HG02885 (cell line): ENCODE results near the gene IL1A.

Experiments
- ATAC-seq: cut with Tn5 transposase; IDR thresholded peaks from one replicate; pipeline ENCODE4 v1.9.1; 2021; ENCODE audit warnings: mild to moderate bottlenecking; ENCODE audit not compliant: unreplicated experiment, poor library complexity

Gene IL1A

DNA sequence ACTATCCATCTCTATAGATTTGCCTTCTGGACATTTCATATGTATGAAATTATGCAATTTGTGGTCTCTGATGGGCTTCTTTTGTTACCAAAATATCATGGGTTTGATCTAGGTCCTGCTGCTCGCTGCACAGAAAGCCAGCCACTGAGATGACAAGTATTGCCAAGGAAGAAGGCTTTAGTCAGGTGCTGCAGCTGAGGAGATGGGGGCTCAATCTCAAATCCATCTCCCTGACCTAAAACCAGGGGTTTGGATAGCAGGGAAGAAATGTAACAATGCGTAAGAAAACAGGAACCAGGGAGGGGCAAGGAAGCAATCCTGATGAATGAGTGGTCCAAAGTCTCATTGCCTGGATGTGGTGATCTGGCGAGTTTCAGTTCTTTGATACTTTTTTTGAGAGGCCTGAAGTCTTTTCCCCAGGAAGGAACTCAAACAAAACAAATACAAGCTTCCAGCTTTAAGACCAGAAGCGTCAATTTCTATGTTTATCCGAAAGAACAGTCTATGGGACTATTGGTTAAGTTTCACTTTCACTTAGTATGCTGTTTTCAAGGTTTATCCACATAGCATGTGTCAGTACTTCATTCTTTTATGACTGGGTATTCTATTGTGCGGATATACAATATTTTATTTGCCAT, 16.5 kb downstream of the IL1A start:
- ATAC-seq, result no peak

DNA sequence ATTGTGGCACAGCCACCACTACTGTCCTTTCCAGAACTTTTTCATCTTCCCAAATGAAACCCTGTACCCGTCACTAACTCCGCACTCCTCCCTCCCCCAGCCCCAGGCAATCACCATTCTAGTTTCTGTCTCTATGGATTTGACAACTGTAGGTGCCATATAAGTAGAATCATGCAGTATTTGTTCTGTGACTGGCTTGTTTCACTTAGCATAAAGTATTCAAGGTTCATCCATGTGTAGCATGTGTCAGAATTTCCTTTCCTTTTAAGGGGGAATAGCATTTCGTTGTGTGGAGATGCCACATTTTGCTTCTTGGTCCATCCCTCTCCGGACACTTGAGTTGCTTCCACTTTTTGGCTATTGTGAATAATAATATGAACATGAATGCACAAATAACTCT, 19.0 kb downstream of the IL1A start:
- no peak for ATAC-seq

- peak; percentile 98 for ATAC-seq
Observed at GRCh38 chr2:112764071-112765044, 19.9 kb downstream of the IL1A start, which contains the start of gene CKAP2L. Gene CKAP2L (minus strand): TSS chr2:112764609. CDS start chr2:112764598, 11 bp downstream.

DNA sequence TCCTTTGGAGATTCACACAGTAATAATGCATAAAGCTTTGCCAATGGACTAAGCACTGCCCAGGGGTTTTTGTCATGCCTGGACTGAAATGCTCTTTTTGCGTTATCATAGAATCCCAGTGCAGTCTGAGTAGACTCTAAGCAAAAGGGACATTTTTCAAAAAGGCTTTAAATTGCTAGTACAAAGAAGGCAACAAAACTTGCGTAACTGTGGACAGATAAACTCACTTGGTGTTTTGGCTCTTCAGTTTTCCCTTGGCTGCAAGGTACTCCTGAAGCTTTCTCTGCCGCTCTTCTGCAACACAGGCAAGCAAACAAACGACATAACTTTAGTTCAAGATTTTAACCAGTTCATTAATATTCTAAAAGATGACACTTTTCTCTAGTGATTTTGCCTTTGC, 22.0 kb downstream of the IL1A start:
- ATAC-seq, result no peak

- no peak for ATAC-seq
Observed at GRCh38 chr2:112760149-112760548, 24.1 kb downstream of the IL1A start.

DNA sequence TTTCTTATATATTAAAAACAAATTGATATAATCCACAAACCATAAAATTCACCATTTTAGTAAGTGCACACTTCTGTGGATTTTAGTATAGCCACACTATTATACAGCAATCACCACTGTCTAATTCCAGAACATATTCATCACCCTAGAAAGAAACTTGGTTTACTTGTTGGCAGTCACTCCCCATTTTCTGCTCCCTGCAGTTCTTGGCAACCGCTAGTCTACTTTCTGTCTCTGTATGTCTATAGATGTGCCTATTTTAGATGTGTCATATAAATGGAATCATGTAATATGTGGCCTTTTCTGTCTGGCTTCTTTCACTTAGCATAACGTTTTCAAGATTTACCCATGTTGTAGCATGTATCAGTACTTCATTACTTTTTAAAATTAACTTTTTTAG, 25.6 kb downstream of the IL1A start:
- ATAC-seq, result no peak

DNA sequence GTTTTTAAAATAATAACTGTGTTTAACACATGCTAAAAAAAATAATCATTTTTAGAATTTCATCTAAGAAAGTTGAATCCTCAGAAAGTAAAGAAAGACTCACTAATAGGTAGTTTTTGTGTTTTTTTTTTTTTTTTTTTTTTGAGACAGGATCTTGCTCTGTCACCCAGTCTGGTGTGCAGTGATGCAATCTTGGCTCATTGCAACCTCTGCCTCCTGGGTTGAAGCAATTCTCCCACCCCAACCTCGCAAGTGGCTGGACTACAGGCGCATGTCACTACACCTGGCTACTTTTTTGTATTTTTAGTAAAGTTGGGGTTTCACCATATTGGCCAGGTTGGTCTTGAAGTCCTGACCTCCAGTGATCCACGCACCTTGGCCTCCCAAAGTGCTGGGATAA, 27.0 kb downstream of the IL1A start:
- no peak for ATAC-seq

DNA sequence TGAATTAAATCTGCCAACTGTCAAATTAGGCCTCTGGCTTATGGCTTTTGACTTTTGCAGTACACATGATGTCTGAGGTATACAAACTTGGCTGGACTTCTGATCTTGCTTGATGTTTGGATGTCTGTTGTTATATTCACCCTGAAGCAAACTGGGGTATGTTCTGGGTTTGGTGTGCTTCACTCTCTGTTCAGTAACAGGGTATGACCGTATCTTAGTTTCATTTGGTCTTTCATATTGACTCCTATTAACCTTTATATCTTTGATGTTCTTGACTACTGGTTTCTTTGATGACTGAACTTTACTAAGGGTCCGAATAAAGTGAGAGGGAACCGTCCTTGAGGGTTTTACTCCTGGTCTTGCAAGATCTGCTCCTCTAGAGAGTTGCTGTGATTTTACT, 28.1 kb downstream of the IL1A start:
- ATAC-seq, result no peak

DNA sequence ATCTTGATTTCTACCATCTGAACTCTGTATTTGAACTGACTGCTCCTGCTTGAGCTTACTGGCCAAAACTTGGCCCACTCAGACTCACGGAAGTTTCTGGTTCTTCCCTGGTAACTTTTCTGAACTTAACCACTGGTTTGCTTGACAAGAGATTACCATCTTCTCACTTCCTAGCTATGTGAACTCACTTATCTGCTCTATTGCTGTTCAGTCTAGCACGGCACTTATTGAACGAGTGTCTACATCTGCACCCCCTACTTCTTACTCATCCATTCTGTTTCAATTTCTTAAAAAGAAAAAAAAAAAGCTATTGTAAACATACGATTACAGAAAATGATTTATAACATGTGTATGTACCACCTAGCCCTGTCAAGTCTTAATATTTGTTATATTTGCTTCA, 28.8 kb downstream of the IL1A start:
- ATAC-seq, result no peak

- no peak for ATAC-seq
Observed at GRCh38 chr2:112754564-112754963, 29.7 kb downstream of the IL1A start.

- ATAC-seq, result no peak
Observed at GRCh38 chr2:112752667-112753066, 31.6 kb downstream of the IL1A start.

- no peak for ATAC-seq
Observed at GRCh38 chr2:112751451-112752197, 32.7 kb downstream of the IL1A start.

DNA sequence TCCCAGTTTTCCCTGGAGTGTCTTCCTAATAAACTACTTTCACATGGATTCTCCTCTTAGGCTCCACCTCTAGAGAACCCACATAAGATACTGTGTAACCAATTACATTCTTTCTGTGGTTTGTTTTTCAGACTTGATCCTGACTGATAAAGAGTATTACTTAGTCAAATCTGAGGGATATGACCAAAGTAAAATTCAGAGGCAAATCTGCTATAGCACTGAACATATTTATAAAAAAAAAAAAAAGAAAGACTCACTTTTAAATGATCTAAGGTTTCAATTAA, 33.8 kb downstream of the IL1A start:
- ATAC-seq, result no peak

DNA sequence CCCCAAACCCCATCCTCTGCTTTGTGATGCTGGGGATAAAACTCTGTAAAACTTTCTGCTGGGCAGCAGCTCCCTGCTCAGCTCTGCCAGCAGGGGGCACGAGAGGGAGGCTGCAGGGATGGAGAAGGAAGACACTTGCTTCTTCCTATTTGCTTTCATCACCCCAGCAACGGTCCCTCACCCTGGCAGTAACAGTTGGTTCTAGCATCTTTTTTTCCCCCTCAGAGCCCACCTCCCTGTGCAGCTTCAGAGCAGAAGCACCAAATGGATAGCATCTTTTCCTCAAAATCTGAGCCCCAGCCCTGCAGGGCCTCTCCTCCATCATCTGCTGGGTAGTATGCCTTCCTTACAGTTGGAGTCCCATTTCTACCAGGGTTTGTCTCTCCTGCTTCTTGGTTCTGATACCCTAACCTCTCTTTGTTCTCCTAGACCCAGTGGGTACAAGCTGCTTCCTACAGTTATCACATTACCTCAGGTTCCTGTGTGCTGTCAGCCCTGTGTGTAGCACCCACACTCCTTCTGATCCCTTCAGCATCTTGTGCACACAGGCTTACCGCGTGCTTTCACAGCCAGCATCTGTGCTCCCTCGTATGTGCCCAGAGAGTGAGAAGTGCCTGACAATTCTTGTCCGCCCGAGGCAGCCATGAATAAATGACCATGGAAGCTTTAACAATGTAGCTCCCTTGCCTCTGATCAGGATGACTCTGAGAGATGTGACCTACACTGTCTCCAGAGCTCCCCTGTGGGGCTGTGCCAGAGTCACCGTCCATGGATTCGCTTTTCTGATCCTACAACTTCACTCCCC, 34.3 kb downstream of the IL1A start:
- peak; percentile 74 for ATAC-seq

GRCh38 chr2:112740527-112740926, 43.8 kb downstream of the IL1A start:
- ATAC-seq, result no peak

GRCh38 chr2:112737542-112738232, 46.6 kb downstream of the IL1A start:
- ATAC-seq, result no peak

- no peak for ATAC-seq
Observed at GRCh38 chr2:112733871-112734270, 50.4 kb downstream of the IL1A start.

- no peak for ATAC-seq
Observed at GRCh38 chr2:112733456-112733855, 50.8 kb downstream of the IL1A start.

DNA sequence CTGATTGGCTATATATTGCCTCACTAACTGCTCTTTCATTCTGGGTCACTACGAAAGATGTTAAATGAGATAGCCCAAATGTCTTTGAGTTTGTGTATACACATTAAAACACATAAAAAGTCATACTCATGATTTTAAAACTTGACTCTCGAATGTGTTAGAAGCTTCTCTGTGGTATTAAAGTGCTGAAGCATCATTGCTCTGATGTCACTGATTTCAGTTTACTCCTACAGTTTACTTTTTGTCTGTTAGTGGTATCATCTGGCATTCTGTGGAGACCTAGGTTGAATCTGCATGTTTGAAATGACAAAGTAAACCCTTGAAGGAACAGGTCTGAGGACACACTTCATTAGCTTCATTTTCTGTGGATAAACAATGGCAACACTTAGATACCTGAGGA, 52.8 kb downstream of the IL1A start:
- no peak for ATAC-seq

GRCh38 chr2:112730791-112731190, 53.5 kb downstream of the IL1A start:
- ATAC-seq, result no peak
